HG02588 (cell line): ENCODE measurements around the gene AGT.
"Not testable (repeated sequence)": the region's sequence is repeated elsewhere in the genome, so short reads cannot be mapped to it uniquely, and the experiment has no call there.

Source experiments
- ATAC-seq: cut with Tn5 transposase; IDR thresholded peaks from one replicate; pipeline ENCODE4 v1.9.1; 2021; ENCODE audit warnings: mild to moderate bottlenecking, moderate library complexity; ENCODE audit not compliant: unreplicated experiment

AGT gene

GRCh38 chr1:230745071-230745470 is 31.1 kb upstream of the AGT start:
- ATAC-seq, result no peak

- no peak for ATAC-seq
Observed at GRCh38 chr1:230744382-230744781, 30.5 kb upstream of the AGT start.

DNA sequence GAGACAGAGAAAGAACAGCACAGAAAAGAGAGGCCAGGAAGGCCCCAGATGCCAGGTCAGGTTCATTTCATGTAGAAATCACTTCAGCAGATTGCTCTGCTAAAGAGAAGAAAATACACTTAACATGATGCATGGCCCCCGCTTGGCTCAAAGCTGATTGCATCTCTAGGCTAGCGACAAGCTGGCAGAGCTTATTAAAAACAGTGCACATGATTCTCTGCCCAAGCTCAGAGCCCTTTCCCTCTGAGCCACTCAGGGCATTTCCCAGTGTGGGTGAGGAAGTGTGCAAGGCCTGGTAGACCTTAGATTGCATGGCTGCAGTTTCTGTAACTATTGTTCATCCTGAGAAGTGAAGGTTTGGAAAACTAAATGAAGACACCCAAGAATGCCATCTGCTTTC is 30.0 kb upstream of the AGT start:
- no peak for ATAC-seq

DNA sequence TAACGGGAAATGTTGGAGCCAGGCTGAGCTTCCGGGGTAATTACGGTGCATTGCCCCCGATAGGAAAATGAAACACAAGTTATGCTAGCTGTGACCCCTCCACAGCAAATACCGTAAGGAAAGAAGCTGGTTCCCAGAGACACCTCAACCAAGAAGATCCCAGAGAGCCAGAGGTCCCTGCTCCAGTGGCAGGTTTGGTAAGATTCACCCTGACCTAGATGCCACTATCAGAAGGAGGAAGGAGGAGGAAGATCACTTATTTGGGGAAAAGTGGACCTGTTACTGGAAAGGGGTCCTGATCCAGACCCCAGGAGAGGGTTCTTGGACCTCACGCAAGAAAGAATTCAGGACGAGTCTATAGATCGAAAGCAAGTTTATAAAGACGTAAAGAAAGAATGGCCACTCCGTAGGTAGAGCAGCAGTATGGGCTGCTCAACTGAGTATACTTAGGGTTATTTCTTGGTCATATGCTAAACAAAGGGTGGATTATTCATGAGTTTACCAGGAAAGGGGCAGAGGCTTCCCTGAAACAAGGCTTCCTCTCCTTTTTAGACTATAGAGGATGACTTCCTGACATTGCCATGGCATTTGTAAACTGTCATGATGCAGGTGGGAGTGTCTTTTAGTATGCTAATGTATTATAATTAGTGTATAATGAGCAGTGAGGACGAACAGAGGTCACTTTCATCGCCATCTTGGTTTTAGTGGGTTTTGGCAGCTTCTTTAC is 25.8 kb upstream of the AGT start:
- ATAC-seq, result no peak

- ATAC-seq, result no peak
Observed at GRCh38 chr1:230737622-230738262, 23.8 kb upstream of the AGT start.

GRCh38 chr1:230735447-230735846 is 21.5 kb upstream of the AGT start:
- no peak for ATAC-seq

DNA sequence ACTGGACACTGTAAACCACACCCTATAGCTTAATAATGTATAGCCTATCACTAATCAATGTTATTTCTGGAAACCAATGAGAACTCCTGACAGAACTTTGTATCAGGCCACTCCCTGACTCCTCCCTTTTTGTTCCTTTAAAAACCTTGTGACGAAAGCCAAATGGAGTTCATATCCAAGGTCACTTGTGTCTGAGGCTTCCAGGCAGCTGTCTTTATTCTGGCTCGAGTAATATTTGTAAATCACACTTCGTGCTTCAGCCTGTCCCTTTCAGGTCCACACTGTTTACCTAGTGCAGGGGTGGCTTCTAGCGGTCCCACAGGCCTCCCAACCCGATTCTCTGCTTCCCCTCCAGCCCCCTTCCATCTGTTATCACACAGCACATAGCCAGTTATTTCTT is 17.1 kb upstream of the AGT start:
- no peak for ATAC-seq

DNA sequence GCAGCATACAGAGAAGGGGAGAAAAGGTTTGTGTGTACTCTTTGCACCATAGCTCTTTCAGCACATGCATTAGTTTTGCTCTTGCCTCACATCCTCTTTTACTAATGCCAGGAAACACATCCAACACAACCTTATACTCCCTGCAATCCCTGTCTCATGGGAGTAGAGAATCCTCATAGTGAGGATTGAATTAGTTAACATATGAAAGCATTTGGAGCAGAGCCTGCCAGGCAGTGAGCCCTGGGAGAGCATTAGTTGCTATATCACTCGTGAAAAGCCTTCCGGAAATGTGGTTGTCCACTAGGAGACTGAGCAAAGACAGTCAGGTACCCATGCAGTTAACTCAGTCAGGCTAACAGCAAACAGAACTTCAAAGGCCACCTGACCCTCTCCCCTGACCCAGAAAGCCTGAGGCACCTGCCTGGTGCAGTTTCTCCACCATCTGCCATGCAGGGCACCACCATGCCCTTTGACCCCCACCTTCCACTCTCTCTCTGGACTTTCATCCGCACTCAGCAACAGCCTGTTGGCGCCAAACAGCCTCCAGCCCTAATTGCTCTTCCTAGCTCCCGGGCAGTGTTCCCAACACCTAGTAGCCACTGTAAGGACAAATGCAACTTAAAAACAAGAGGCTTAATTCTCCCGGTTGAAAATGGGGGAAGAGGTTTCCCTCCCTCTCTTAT is 14.9 kb upstream of the AGT start:
- ATAC-seq, result no peak

- ATAC-seq, result no peak
Observed at GRCh38 chr1:230725256-230726012, 11.5 kb upstream of the AGT start.

DNA sequence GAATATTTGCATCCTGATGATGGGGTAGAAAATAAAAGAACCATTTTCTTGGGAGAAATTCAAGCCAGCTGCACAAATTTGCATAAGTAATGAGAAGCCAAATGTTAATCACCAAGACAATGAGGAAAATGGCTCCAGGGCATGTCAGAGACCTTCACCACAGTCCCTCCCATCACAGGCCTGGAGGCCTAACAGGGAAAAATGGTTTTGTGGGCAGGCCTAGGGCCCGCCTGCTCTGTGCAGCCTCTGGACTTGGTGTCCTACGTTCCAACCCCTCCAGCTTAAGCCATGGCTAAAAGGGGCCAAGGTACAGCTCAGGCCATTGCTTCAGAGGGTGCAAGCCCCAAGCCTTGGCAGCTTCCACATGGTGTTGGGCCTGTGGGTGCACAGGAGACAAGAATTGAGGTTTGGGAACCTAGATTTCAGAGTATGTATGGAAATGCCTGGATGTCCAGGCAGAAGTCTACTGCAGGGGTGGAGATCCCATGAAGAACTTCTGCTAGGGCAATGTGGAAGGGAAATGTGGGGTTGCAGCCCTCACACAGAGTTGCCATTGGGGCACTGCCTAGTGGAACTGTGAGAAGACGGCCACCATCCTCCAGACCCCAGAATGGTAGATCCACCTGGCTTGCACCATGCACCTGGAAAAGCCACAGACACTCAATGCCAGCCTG is 8.1 kb upstream of the AGT start:
- not testable (repeated sequence) for ATAC-seq

- ATAC-seq, result no peak
Observed at GRCh38 chr1:230717251-230717650, 3.3 kb upstream of the AGT start.

DNA sequence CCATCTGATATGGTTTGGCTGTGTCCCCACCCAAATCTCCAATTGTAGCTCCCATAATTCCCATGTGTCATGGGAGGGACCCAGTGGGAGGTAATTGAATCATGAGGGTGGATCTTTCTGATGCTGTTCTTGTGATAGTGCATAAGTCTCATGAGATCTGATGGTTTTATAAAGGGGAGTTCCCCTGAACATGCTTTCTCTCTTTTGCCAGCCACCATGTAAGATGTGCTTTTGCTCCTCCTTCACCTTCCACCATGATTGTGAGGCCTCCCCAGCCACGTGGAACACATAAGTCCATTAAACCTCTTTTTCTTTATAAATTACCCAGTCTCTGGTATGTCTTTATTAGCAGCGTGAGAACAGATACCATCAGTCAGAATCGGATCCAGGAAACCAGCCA is 2.5 kb upstream of the AGT start:
- ATAC-seq, result not testable (repeated sequence)

- ATAC-seq, result no peak
Observed at GRCh38 chr1:230715510-230715909, 1.6 kb upstream of the AGT start.

DNA sequence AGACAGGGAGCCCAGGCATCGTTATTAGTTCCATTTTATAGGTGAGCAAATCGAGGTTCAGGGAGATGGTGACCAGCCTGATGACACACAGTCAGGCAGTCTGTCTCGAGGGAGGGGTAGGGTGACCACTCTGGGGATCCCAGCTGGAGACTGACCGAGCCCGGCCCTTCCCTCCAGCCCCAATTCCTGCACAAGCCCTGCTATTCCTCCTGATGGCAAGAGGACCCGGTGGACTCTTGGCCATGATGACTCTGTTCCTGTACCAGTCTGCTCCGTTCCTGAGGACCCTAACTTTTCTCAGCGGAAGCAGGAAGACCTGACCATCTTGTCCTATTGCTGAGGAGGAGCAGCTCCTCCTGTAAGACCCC is 391 bp downstream of the AGT start:
- no peak for ATAC-seq

DNA sequence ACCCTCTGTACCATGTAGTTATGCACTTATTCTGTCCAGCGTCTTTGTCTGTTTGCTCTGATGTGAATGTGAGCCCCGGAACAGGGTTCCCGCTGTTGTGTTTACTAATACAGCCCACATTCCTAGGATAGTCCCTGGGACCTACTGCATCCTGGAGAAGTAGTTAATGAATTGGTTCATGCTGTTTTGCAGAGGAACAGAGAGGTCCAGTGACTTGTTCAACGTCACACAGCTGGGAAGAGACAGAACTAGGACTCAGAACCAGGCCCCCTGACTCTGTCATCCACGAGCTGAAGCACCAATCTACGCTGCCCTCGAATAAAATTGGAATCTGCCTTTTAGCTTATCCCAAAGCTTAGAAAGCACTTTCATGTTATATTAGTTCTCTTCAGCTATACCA is 784 bp downstream of the AGT start:
- no peak for ATAC-seq

- ATAC-seq, result no peak
Observed at GRCh38 chr1:230712470-230712942, 1.4 kb downstream of the AGT start.

- ATAC-seq, result no peak
Observed at GRCh38 chr1:230711245-230711644, 2.7 kb downstream of the AGT start.

DNA sequence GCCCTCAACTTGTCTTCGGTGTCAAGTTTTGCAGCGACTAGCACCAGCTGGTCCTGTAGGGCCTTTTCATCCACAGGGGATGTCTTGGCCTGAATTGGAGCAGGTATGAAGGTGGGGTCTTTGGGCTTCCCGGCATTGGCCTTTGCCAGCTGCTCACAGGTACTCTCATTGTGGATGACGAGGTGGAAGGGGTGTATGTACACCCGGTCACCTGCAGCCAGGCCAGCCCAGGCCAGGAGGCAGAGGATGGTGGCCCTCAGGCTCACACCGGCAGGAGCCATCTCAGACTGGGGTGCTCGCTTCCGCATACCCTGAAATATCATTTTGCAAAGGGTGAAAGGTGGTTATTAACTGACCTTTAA is 3.4 kb downstream of the AGT start:
- no peak for ATAC-seq

- no peak for ATAC-seq
Observed at GRCh38 chr1:230709619-230710542, 4.0 kb downstream of the AGT start.
